Measurements from ENCODE around the gene ANKRD40CL.

ANKRD40CL gene

DNA sequence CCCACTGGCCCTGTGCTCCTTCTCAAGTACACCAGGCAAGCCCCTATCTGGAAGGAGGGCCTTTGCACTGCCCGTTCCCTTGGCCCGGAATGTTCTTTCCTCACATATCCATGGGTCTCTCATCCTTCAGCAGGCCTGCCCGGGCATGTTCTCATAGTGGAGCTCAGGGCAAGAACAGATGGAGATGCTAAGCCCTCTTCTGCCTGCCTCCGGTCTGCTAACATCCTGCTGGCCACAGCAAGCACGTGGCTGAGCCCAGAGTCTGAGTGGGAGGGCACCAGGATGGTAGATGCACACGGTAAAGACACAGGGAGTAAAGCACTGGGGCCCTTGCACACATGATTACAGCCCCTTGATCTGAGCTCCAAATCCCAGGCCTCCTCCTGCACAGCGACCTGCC lies 19.8 kb upstream of the ANKRD40CL start:
- 91 to 95% methylated on average over 5 to 6 of the region's 7 CpGs for WGBS, 2 experiments (ENCODE audit: insufficient coverage in 2 of 2)
- Histone ChIP-seq H3K36me3 (ENCODE audit: control insufficient read depth, insufficient read depth, low read length) (no peaks in the 10 kb centered on the region), H3K27ac (ENCODE audit: low read depth, low read length, severe bottlenecking) (no peak overlapping the region), H3K4me3 (ENCODE audit: extremely low read depth, insufficient read depth, low read length, poor library complexity, severe bottlenecking) (no peak overlapping the region), H3K4me1 (ENCODE audit: control insufficient read depth, insufficient read depth, low read length, poor library complexity, severe bottlenecking) (peaks cover 8% of the 10 kb centered on the region), H3K9me3 (ENCODE audit: control insufficient read depth, low read length) (no peaks in the 10 kb centered on the region)

DNA sequence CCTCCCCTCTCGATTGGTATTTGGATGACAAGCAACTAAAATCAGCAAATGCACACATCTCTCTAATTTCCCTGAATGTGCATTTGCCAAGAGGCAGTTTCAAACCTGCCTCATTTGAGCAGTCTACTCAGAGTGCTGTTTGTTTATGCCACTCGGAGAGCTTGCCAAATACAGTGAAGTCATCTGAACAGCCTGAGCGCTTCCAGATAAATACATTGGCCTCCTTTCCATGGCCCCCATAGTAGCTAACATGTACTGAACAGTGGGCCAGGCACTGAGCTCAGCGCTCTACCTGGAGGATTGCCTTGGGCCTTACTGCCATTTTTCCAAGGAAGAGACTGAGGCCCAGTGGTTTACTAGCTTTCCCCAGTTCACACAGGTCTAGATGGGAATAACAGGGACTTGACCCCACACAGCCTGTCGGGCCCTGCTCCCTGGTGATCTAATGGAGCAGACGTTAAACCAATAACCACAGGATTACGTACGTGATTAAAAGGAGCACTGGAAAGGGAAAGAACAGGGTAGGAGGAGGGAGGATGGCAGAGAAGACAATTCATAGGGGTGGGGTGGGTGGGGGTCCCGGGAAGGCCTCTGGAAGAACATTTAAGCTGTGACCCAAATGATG lies 18.7 kb upstream of the ANKRD40CL start:
- Histone ChIP-seq H3K27ac (ENCODE audit: low read depth, low read length, severe bottlenecking) (no peak overlapping the region), H3K4me1 (ENCODE audit: control insufficient read depth, insufficient read depth, low read length, poor library complexity, severe bottlenecking) (peaks cover 8% of the 10 kb centered on the region), H3K9me3 (ENCODE audit: control insufficient read depth, low read length) (no peaks in the 10 kb centered on the region), H3K36me3 (ENCODE audit: control insufficient read depth, insufficient read depth, low read length) (no peaks in the 10 kb centered on the region), H3K4me3 (ENCODE audit: extremely low read depth, insufficient read depth, low read length, poor library complexity, severe bottlenecking) (no peak overlapping the region)
- 92 to 93% methylated on average over 5 to 9 of the region's 9 CpGs for WGBS, 2 experiments (ENCODE audit: insufficient coverage in 2 of 2)

DNA sequence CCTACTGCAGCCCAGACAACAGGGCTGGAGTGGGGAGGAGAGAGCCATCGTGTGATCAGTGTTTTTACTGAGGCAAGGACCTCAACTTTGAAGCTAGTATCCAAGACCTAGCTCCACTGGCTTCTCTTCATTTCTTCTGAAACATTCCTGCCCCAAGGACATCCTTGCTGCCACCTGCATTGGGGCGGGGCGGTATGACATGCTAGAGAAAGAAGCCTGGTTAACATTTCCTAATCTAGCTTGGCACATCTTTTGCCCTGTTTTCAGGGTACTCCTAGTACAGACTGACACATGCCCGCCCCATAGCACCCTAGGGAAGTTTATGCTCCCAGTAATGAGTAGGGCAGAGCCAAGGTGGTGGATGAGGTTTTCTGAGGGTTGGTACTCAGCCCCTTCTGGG lies 17.8 kb upstream of the ANKRD40CL start:
- WGBS, 2 experiments (ENCODE audit: insufficient coverage in 2 of 2): 78 to 89% methylated on average over 3 of the region's 4 CpGs
- no peaks in the 10 kb centered on the region for H3K9me3 ChIP-seq (ENCODE audit: control insufficient read depth, low read length)
- no peak overlapping the region for H3K4me3 ChIP-seq (ENCODE audit: extremely low read depth, insufficient read depth, low read length, poor library complexity, severe bottlenecking)
- peaks cover 8% of the 10 kb centered on the region for H3K4me1 ChIP-seq (ENCODE audit: control insufficient read depth, insufficient read depth, low read length, poor library complexity, severe bottlenecking)
- no peaks in the 10 kb centered on the region for H3K36me3 ChIP-seq (ENCODE audit: control insufficient read depth, insufficient read depth, low read length)
- no peak overlapping the region for H3K27ac ChIP-seq (ENCODE audit: low read depth, low read length, severe bottlenecking)

DNA sequence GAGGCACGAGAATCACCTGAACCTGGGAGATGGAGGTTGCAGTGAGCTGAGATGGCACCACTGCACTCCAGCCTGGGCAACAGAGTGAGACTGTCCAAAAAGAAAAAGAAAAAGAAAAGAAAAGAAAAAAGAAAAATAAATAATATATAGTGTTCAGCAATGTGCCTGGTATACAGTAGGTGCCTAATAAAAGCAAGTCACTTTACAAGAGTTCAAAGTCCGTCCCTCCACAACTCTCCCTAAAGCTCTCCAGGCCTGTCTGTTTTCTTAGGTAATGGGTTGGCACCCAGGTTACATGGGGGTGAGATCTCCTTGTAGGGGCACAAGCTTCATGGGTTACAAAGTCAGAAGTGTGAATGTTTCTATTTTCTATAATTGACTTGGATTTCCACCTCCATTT lies 16.6 kb upstream of the ANKRD40CL start:
- Histone ChIP-seq H3K9me3 (ENCODE audit: control insufficient read depth, low read length) (no peaks in the 10 kb centered on the region), H3K4me3 (ENCODE audit: extremely low read depth, insufficient read depth, low read length, poor library complexity, severe bottlenecking) (no peak overlapping the region), H3K36me3 (ENCODE audit: control insufficient read depth, insufficient read depth, low read length) (no peaks in the 10 kb centered on the region), H3K4me1 (ENCODE audit: control insufficient read depth, insufficient read depth, low read length, poor library complexity, severe bottlenecking) (peaks cover 6% of the 10 kb centered on the region), H3K27ac (ENCODE audit: low read depth, low read length, severe bottlenecking) (no peak overlapping the region)
- WGBS, 2 experiments (ENCODE audit: insufficient coverage in 2 of 2): 100% methylated on average over 1 of the region's 2 CpGs; no CpG with 5 or more reads in 1 of the 2 experiments

DNA sequence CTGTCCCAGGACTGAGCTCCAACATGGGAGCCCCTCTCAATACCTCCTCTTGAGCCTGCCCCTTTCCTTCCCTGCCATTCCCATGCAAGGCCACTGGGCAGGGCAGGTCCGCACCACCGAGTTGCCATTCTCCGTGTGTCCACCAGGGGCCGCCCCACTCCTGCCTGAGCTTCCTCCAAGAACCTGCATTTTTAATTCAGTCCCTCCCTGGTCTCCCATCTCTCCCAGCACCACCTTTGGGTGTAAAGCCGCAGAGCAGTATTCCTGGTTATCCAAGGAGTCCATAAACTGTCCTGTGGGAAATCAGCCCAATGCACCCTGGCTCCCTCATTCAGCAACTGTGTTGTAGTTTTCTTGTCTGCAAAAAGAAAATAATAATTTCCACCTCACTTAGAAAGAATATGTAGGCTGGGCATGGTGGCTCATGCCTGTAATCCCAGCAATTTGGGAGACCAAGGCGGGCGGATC lies 15.9 kb upstream of the ANKRD40CL start:
- Histone ChIP-seq H3K27ac (ENCODE audit: low read depth, low read length, severe bottlenecking) (no peak overlapping the region), H3K4me1 (ENCODE audit: control insufficient read depth, insufficient read depth, low read length, poor library complexity, severe bottlenecking) (peaks cover 6% of the 10 kb centered on the region), H3K4me3 (ENCODE audit: extremely low read depth, insufficient read depth, low read length, poor library complexity, severe bottlenecking) (no peak overlapping the region), H3K36me3 (ENCODE audit: control insufficient read depth, insufficient read depth, low read length) (no peaks in the 10 kb centered on the region), H3K9me3 (ENCODE audit: control insufficient read depth, low read length) (no peaks in the 10 kb centered on the region)
- WGBS, 2 experiments (ENCODE audit: insufficient coverage in 2 of 2): 20 to 46% methylated on average over 4 to 6 of the region's 7 CpGs

DNA sequence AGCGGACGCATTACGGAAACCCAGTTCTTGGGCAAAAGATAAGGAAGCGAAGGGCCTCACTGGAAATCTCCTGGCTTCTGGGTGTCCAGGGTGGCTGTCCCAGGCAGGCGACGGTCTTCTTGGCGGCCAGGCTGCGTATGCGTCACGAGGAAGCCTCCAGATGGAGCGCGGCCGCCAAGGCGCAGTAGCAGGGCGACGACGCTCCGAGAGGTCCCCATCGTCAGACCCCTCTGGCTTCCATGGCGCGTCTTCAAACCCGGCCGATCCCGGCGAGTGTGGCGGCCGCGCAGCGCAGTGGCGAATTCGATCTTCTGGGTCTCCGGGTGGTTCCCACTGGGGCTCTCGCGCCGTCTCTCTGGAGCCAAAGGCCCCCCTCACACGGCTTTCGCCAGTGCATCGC lies 13.8 kb upstream of the ANKRD40CL start:
- no peak overlapping the region for H3K27ac ChIP-seq (ENCODE audit: low read depth, low read length, severe bottlenecking)
- WGBS, 2 experiments (ENCODE audit: insufficient coverage in 2 of 2): 95 to 98% methylated on average over 33 to 37 of the region's 38 CpGs

DNA sequence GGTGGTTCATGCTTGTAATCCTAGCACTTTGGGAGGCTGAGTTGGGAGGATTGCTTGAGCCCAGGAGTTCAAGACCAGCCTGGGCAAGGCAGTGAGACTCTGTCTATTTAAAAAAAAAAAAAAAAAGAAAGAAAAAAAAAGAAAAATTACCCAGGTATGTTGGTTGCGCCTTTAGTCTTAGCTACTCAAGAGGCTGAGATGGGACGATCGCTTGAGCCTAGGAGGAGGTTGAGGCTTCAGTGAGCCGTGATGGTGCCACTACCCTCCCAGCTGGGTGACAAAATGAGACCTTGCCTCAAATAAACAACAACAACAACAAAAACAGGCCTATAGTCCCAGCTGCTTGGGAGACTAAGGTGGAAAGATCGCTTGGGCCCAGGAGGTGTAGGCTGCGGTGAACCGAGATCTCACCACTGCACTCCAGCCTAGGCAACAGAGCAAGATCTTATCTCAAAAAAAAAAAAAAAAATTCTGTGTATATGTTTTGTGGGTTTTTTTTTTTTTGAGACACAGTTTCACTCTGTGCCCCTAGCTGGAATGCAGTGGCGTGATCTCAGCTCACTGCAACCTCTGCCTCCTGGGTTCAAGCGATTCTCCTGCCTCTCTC lies 12.5 kb upstream of the ANKRD40CL start:
- no peak overlapping the region for H3K4me3 ChIP-seq (ENCODE audit: extremely low read depth, insufficient read depth, low read length, poor library complexity, severe bottlenecking)
- no peaks in the 10 kb centered on the region for H3K4me1 ChIP-seq (ENCODE audit: control insufficient read depth, insufficient read depth, low read length, poor library complexity, severe bottlenecking)
- no peak overlapping the region for H3K27ac ChIP-seq (ENCODE audit: low read depth, low read length, severe bottlenecking)
- no peaks in the 10 kb centered on the region for H3K36me3 ChIP-seq (ENCODE audit: control insufficient read depth, insufficient read depth, low read length)
- 100% methylated on average over 2 of the region's 9 CpGs; no CpG with 5 or more reads in 1 of the 2 experiments for WGBS, 2 experiments (ENCODE audit: insufficient coverage in 2 of 2)
- no peaks in the 10 kb centered on the region for H3K9me3 ChIP-seq (ENCODE audit: control insufficient read depth, low read length)

More for the DNA sequence above, 13.8 kb upstream of the ANKRD40CL start:
- Histone ChIP-seq H3K36me3 (ENCODE audit: control insufficient read depth, insufficient read depth, low read length) (no peaks in the 10 kb centered on the region), H3K4me3 (ENCODE audit: extremely low read depth, insufficient read depth, low read length, poor library complexity, severe bottlenecking) (no peak overlapping the region), H3K4me1 (ENCODE audit: control insufficient read depth, insufficient read depth, low read length, poor library complexity, severe bottlenecking) (no peaks in the 10 kb centered on the region), H3K9me3 (ENCODE audit: control insufficient read depth, low read length) (no peaks in the 10 kb centered on the region)

DNA sequence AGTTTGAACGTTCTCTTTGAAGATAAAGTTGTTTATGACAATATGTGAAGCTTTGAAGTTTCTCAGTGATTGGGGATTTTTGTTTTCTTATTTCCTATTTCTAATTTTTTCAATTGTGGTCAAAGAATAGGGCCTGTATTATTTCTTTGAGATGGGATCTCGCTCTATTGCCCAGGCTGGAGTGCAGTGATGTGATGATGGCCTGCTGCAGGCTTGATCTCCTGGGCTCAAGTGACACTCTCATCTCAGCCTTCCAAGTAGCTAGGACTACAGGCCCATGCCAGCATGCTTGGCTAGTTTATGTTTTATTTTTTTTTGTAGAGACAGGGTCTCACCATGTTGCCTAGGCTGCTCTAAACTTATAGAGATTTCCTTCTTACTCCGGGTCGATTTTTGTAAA lies 11.7 kb upstream of the ANKRD40CL start:
- no peak overlapping the region for H3K27ac ChIP-seq (ENCODE audit: low read depth, low read length, severe bottlenecking)
- H3K4me3 ChIP-seq (ENCODE audit: extremely low read depth, insufficient read depth, low read length, poor library complexity, severe bottlenecking): no peak overlapping the region
- WGBS, 2 experiments (ENCODE audit: insufficient coverage in 2 of 2): no CpG with 5 or more reads among the region's 4 CpGs
- no peaks in the 10 kb centered on the region for H3K36me3 ChIP-seq (ENCODE audit: control insufficient read depth, insufficient read depth, low read length)
- H3K4me1 ChIP-seq (ENCODE audit: control insufficient read depth, insufficient read depth, low read length, poor library complexity, severe bottlenecking): no peaks in the 10 kb centered on the region
- H3K9me3 ChIP-seq (ENCODE audit: control insufficient read depth, low read length): no peaks in the 10 kb centered on the region

DNA sequence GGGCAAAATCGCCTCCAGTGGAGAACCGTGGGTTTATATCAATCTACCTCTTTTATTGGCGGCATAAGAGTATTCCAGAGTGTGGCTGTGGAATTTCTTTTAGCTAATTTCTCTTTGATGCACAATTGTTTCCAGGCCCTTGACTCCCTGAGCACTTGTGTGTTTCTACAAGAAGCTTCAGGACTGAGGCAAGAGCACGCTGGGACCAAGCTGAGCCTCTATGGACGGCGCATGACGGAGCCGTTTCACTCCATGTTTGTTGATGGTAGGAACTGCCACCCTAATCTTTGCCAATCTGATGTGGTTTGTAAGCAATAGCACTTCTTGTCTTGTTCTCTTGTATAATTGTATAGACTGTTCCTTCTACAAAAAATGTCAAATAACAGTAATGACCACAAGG lies 11.2 kb upstream of the ANKRD40CL start:
- Histone ChIP-seq H3K27ac (ENCODE audit: low read depth, low read length, severe bottlenecking) (no peak overlapping the region), H3K9me3 (ENCODE audit: control insufficient read depth, low read length) (no peaks in the 10 kb centered on the region), H3K36me3 (ENCODE audit: control insufficient read depth, insufficient read depth, low read length) (no peaks in the 10 kb centered on the region), H3K4me3 (ENCODE audit: extremely low read depth, insufficient read depth, low read length, poor library complexity, severe bottlenecking) (no peak overlapping the region), H3K4me1 (ENCODE audit: control insufficient read depth, insufficient read depth, low read length, poor library complexity, severe bottlenecking) (no peaks in the 10 kb centered on the region)
- WGBS, 2 experiments (ENCODE audit: insufficient coverage in 2 of 2): 77 to 86% methylated on average over 4 to 5 of the region's 8 CpGs

DNA sequence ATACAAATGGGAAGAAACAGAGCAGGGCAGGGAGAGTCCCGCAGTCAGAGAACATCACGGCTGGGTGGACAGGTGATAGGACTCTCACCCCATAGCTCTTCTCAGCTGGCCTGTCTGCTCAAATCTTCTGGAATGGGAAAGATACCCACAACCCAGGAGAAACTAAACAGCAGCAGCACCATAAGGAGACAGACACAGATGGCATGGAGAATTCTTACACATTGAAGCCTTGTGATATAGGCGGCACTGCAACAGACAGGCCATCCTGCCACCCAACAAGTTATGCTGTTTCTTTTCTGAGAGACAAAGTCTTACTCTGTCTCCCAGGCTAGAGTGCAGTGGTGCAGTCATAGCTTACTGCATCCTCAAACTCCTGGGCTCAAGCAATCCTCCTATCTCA lies 8.6 kb upstream of the ANKRD40CL start:
- no peak overlapping the region for H3K4me3 ChIP-seq (ENCODE audit: extremely low read depth, insufficient read depth, low read length, poor library complexity, severe bottlenecking)
- 97 to 100% methylated on average over 1 to 3 of the region's 3 CpGs for WGBS, 2 experiments (ENCODE audit: insufficient coverage in 2 of 2)
- no peak overlapping the region for H3K27ac ChIP-seq (ENCODE audit: low read depth, low read length, severe bottlenecking)
- H3K9me3 ChIP-seq (ENCODE audit: control insufficient read depth, low read length): no peaks in the 10 kb centered on the region
- no peaks in the 10 kb centered on the region for H3K4me1 ChIP-seq (ENCODE audit: control insufficient read depth, insufficient read depth, low read length, poor library complexity, severe bottlenecking)
- no peaks in the 10 kb centered on the region for H3K36me3 ChIP-seq (ENCODE audit: control insufficient read depth, insufficient read depth, low read length)

DNA sequence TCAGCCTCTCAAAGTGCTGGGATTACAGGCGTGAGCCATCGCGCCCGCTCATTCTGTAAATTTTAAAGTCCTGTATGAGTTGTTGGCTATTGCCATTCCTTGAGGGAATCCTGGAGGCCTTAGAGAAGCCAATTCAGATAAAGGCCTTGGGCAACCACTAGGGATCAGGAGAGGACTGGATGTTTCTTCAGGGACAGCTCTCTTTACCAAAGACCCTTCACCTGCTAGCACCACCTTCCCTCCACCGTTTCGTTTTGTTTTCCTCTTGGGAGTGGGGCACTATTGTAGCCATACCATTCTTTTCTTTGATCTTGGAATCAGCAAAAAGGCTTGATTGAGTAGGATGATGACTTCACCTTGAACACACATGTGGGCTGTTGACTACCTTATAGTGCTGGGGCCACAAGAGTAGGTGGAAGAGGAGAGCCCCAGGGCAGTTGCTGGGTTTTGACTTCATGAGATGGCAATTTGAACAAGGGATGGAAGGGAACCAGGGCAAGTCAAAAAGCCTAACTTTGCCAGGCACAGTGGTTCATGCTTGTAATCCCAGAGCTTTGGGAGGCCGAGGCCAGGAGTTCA lies 7.0 kb upstream of the ANKRD40CL start:
- 85 to 92% methylated on average over 5 of the region's 7 CpGs for WGBS, 2 experiments (ENCODE audit: insufficient coverage in 2 of 2)
- H3K4me1 ChIP-seq (ENCODE audit: control insufficient read depth, insufficient read depth, low read length, poor library complexity, severe bottlenecking): no peaks in the 10 kb centered on the region
- H3K9me3 ChIP-seq (ENCODE audit: control insufficient read depth, low read length): no peaks in the 10 kb centered on the region

More for the DNA sequence above, 7.0 kb upstream of the ANKRD40CL start:
- H3K4me3 ChIP-seq (ENCODE audit: extremely low read depth, insufficient read depth, low read length, poor library complexity, severe bottlenecking): no peak overlapping the region
- H3K27ac ChIP-seq (ENCODE audit: low read depth, low read length, severe bottlenecking): no peak overlapping the region
- H3K36me3 ChIP-seq (ENCODE audit: control insufficient read depth, insufficient read depth, low read length): no peaks in the 10 kb centered on the region
